OCI-M2 (cell line): ENCODE measurements around the gene NOC4L.
"Not testable (repeated sequence)": the region's sequence is repeated elsewhere in the genome, so short reads cannot be mapped to it uniquely, and the experiment has no call there.

Experiments used
- DNase-seq: peaks from one replicate; lab custom pipeline; 2025; ENCODE audit not compliant: unreplicated experiment; lab: John Stamatoyannopoulos, UW

NOC4L gene

GRCh38 chr12:132141976-132142678, 2.1 kb upstream of the NOC4L start:
- no peak for DNase-seq

- no peak for DNase-seq
Observed at GRCh38 chr12:132142679-132143335, 1.4 kb upstream of the NOC4L start.

GRCh38 chr12:132143336-132144071, 753 bp upstream of the NOC4L start:
- DNase-seq, result no peak

GRCh38 chr12:132144810-132145168, 532 bp downstream of the NOC4L start:
- no peak for DNase-seq

GRCh38 chr12:132145334-132145733, 1.1 kb downstream of the NOC4L start:
- DNase-seq, result no peak

GRCh38 chr12:132146098-132146497, 1.8 kb downstream of the NOC4L start:
- DNase-seq, result no peak

GRCh38 chr12:132146772-132147422, 2.6 kb downstream of the NOC4L start:
- no peak for DNase-seq

- no peak for DNase-seq
Observed at GRCh38 chr12:132147423-132148367, 3.4 kb downstream of the NOC4L start.

GRCh38 chr12:132148368-132149045, 4.2 kb downstream of the NOC4L start:
- DNase-seq, result no peak

GRCh38 chr12:132149526-132149925, 5.3 kb downstream of the NOC4L start:
- not testable (repeated sequence) for DNase-seq

- DNase-seq, result no peak
Observed at GRCh38 chr12:132150780-132151144, 6.5 kb downstream of the NOC4L start.

- DNase-seq, result no peak
Observed at GRCh38 chr12:132151145-132151765, 7.0 kb downstream of the NOC4L start.

GRCh38 chr12:132151766-132152410, 7.6 kb downstream of the NOC4L start:
- DNase-seq, result no peak

GRCh38 chr12:132152411-132152821, 8.2 kb downstream of the NOC4L start:
- DNase-seq, result no peak

- no peak for DNase-seq
Observed at GRCh38 chr12:132152953-132153352, 8.7 kb downstream of the NOC4L start.

- DNase-seq, result no peak
Observed at GRCh38 chr12:132153501-132154340, 9.5 kb downstream of the NOC4L start.

- DNase-seq, result no peak
Observed at GRCh38 chr12:132154341-132154761, 10.1 kb downstream of the NOC4L start.
